K562 (cell line): Measurements from ENCODE around the gene SAMD15. TPM values are rescaled to one million over a fixed set of nuclear protein-coding genes. Genes with fewer than 3 reads are reported as not detected.

ENCODE experiments used
- ATAC-seq: fragments of 200-7000 bp; cut with Tn5 transposase; 3 replicates; pipeline ENCODE4 v1.9.1; 2020; ENCODE audit warnings: moderate library complexity
- BruUV-seq: library from RNA; stranded (reverse); fragments of 400-500 nt; replicated peaks from 2 replicates; lab custom pipeline; 2021; lab: Mats Ljungman, UMichigan
- CTCF ChIA-PET: fragments of 300-600 bp; formaldehyde crosslinking; extraction: SDS; loops from one replicate; lab custom pipeline; 2021; ENCODE audit warnings: low intra/inter-chr PET ratio; lab: Yijun Ruan, JAX
- POLR2A ChIA-PET: fragments of 300-600, 350-650 bp; sonication (Branson Sonifier 250); formaldehyde crosslinking; extraction: SDS; loops from one replicate; lab custom pipeline; 2021; ENCODE audit warnings: antibody characterized with exemption, inconsistent platforms; lab: Yijun Ruan, JAX
- DNase-seq, 4 experiments: peaks; one replicate each; pipeline versions ENCODE4 v3.0.0 to v3.0.0-alpha.2; 2011 to 2018; ENCODE audit warnings: low spot score in 3 of 4, mixed read lengths in 3 of 4; ENCODE audit errors: extremely low read depth in 1 of 4
- FAIRE-seq: peaks from 2 replicates; lab custom pipeline; 2011; peaks lifted over from hg19 to GRCh38; lab: Jason Lieb, UNC
- H2AFZ ChIP-seq: 2 replicates; pipeline ENCODE4 v1.6.0; 2011; ENCODE audit warnings: low read depth, low read length, control low read depth, inconsistent platforms
- H3K27ac ChIP-seq: fragments of 200-600 bp; 3 replicates; pipeline ENCODE4 v1.8.0; 2011; ENCODE audit warnings: low read depth, mild to moderate bottlenecking, control low read depth, inconsistent platforms, low read length, moderate library complexity, mixed read lengths; ENCODE audit errors: extremely low read depth
- H3K27me3 ChIP-seq, 2 experiments: fragments of 300-600 bp in 1 of 2; 2 replicates in 1 of 2; 3 replicates in 1 of 2; pipeline versions ENCODE4 v1.6.0 to v1.8.0; 2011; ENCODE audit warnings: inconsistent platforms in 2 of 2, low read length in 2 of 2, mild to moderate bottlenecking in 1 of 2, mixed read lengths in 1 of 2, moderate library complexity in 1 of 2; ENCODE audit not compliant: control insufficient read depth in 2 of 2, insufficient read depth in 2 of 2
- H3K36me3 ChIP-seq: fragments of 300-600 bp; 3 replicates; pipeline ENCODE4 v1.8.0; 2011; ENCODE audit warnings: mild to moderate bottlenecking, low read length, inconsistent platforms; ENCODE audit not compliant: control insufficient read depth, insufficient read depth
- H3K4me1 ChIP-seq, 2 experiments: fragments of 200-600 bp in 1 of 2; replicated peaks in 1 of 2; 2 replicates in 1 of 2; 3 replicates in 1 of 2; pipeline versions ENCODE4 v1.5.1 to v1.8.0; 2011; ENCODE audit warnings: inconsistent platforms in 2 of 2, low read length in 2 of 2, mild to moderate bottlenecking in 1 of 2, mixed read lengths in 1 of 2, moderate library complexity in 1 of 2; ENCODE audit not compliant: control insufficient read depth in 2 of 2, insufficient read depth in 2 of 2
- H3K4me2 ChIP-seq: 2 replicates; pipeline ENCODE4 v1.6.1; 2011; ENCODE audit warnings: low read length, control low read depth, inconsistent platforms, mixed read lengths; ENCODE audit not compliant: insufficient read depth
- H3K4me3 ChIP-seq: fragments of 200-600 bp; sonication (generic), shearing (Covaris generic); 2 replicates; pipeline ENCODE4 v1.5.1; 2016; ENCODE audit warnings: control low read depth, inconsistent platforms
- H3K79me2 ChIP-seq: fragments of 200-600 bp; 3 replicates; pipeline ENCODE4 v1.8.0; 2011; ENCODE audit warnings: low read length, inconsistent platforms; ENCODE audit not compliant: control insufficient read depth, insufficient read depth
- H3K9ac ChIP-seq, 2 experiments: 2 replicates each; pipeline versions ENCODE4 v1.6.0 to v1.6.1; 2011; ENCODE audit warnings: low read depth in 2 of 2, low read length in 2 of 2, control low read depth in 1 of 2, inconsistent platforms in 1 of 2, mild to moderate bottlenecking in 1 of 2, mixed read lengths in 1 of 2; ENCODE audit not compliant: insufficient read depth in 1 of 2
- H3K9me1 ChIP-seq: one replicate; pipeline ENCODE4 v1.6.0; 2011; ENCODE audit warnings: inconsistent platforms, mild to moderate bottlenecking, low read length, moderate library complexity; ENCODE audit not compliant: control insufficient read depth, insufficient read depth
- H3K9me3 ChIP-seq: replicated peaks from 2 replicates; pipeline ENCODE4 v1.5.1; 2011; ENCODE audit warnings: low read depth, low read length, inconsistent platforms; ENCODE audit not compliant: control insufficient read depth, insufficient read depth
- H4K20me1 ChIP-seq: replicated peaks from 2 replicates; pipeline ENCODE4 v1.6.1; 2011; ENCODE audit warnings: low read length, inconsistent platforms, mixed read lengths; ENCODE audit not compliant: control insufficient read depth, insufficient read depth
- CBFB ChIP-seq: sonication (generic); formaldehyde crosslinking; IDR thresholded peaks from 2 replicates; pipeline ENCODE4 v1.4.0; 2020; ENCODE audit warnings: mild to moderate bottlenecking, missing genetic modification reagents
- ESRRA ChIP-seq: fragments of 450-650 bp; IDR thresholded peaks from 2 replicates; pipeline ENCODE4 v1.6.1; 2014; ENCODE audit warnings: low read depth, mild to moderate bottlenecking, moderate library complexity, borderline replicate concordance
- FOXA1 ChIP-seq: fragments of 450-650 bp; IDR thresholded peaks from 2 replicates; pipeline ENCODE4 v1.6.1; 2016; ENCODE audit warnings: mild to moderate bottlenecking, borderline replicate concordance
- NR2C1 ChIP-seq, 2 experiments: fragments of 450-650 bp; IDR thresholded peaks; 2 replicates each; pipeline ENCODE4 v1.6.1; 2017; ENCODE audit warnings: mild to moderate bottlenecking in 2 of 2, antibody characterized with exemption in 1 of 2, inconsistent platforms in 1 of 2, missing compliant biosample characterization in 1 of 2, missing genetic modification characterization in 1 of 2
- SP1 ChIP-seq: sonication (generic); formaldehyde crosslinking; IDR thresholded peaks from 2 replicates; pipeline ENCODE4 v1.8.1; 2022; ENCODE audit warnings: mild to moderate bottlenecking, missing genetic modification reagents
- ZNF57 ChIP-seq: fragments of 450-650 bp; formaldehyde crosslinking; IDR thresholded peaks from 2 replicates; pipeline ENCODE4 v1.4.0; 2020; ENCODE audit warnings: mild to moderate bottlenecking, moderate library complexity
- ZNF644 ChIP-seq: fragments of 200-800 bp; sonication (Bioruptor generic); IDR thresholded peaks from 2 replicates; pipeline ENCODE4 v1.6.1; 2016; ENCODE audit warnings: low read depth, missing genetic modification characterization, missing compliant biosample characterization
- WGBS: fragments of 100-300 bp; shearing (Covaris generic); methylation state at CpG from one replicate; pipeline ENCODE4 v1.1.6; 2016; ENCODE audit warnings: low coverage, mixed read lengths; ENCODE audit not compliant: insufficient coverage; ENCODE audit errors: missing lambda C conversion rate; 5-methylcytosine and 5-hydroxymethylcytosine counted together
- in situ Hi-C: fragments of 300-500 bp; cut with MboI; formaldehyde crosslinking; loops from 4 replicates; pipeline ENCODE4 v1.15.0; 2018; ENCODE audit warnings: inconsistent platforms, mixed read lengths
- intact Hi-C: fragments of 100-400 bp; cut with micrococcal nuclease; formaldehyde crosslinking; loops from 2 replicates; pipeline ENCODE4 v1.14.2; 2022
- polyA plus RNA-seq, 8 experiments: library from polyadenylated mRNA; depleted of rRNA in 4 of 8; stranded (reverse) in 5 of 8; unstranded in 3 of 8; fragments of >200 nt; fragmentation: Nextera tagmentation in 2 of 8; fragmentation: Illumina TruSeq in 1 of 8; extraction: Ambion mirVana in 2 of 8; extraction: Trizol in 1 of 8; gene quantifications; 2 replicates each; pipeline versions ENCODE4 v1.2.1 to v1.2.3, GENCODE V29; 2011 to 2014; ENCODE audit warnings: inconsistent platforms in 1 of 8, missing spikeins in 1 of 8
- total RNA-seq, 7 experiments: library from RNA; depleted of rRNA in 6 of 7; stranded (reverse); fragments of >200 nt in 6 of 7; fragmentation: Illumina TruSeq in 2 of 7; extraction: Trizol in 2 of 7; gene quantifications; 2 replicates each; pipeline versions ENCODE4 v1.2.1 to v1.2.3, GENCODE V29; 2011 to 2021; ENCODE audit warnings: low replicate concordance in 1 of 7
- TF ChIP-seq, protein P1 (sequence below): fragments of 450-650 bp; IDR thresholded peaks from 2 replicates; pipeline ENCODE4 v1.6.1; 2016; ENCODE audit warnings: mild to moderate bottlenecking

SAMD15 gene
- total and polyA plus RNA-seq, 9 of the 15 experiments (the other 6 are each of a cell fraction or from before 2014, with no cell fraction given) = 0.18 to 0.54 (median 0.25) TPM

DNA sequence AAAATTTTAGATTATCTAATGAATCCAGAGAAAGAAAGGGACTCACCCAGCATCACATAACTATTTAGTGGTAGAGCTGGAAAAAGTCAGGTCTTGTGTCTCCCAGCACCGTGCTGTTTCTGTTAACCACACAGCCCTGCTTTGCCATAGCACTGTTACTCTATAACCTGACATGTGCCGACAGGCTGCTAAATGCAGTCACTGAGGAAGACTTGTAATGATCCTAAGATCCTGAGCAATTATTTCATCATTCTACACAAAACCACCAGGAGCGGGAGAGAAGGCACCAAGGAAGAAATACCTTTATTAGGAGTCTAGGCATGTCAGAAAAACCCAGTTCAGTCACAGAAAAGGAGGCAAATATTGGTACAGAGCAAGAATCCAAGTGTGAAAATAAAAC lies 49.2 kb downstream of the SAMD15 start:
- no peak for FAIRE-seq
- POLR2A ChIA-PET = no interaction called here
- in situ Hi-C loops = no loop called here

More for the DNA sequence above, 49.2 kb downstream of the SAMD15 start:
- DNase-seq (no peak), ATAC-seq (no peak)
- 90% methylated on average over 3 of the region's 3 CpGs for WGBS
- no TSS peak for BruUV-seq
- Histone ChIP-seq H3K9me3 (no peaks in the 10 kb centered on the region), H3K27ac (no peak overlapping the region), H3K36me3 (peaks cover 37% of the 10 kb centered on the region; the same call in 2 of the 3 replicates), H3K27me3 (no peaks in the 10 kb centered on the region), H2AFZ (no peak overlapping the region), H3K9ac (no peak overlapping the region), H3K9me1 (no peaks in the 10 kb centered on the region), H4K20me1 (no peaks in the 10 kb centered on the region), H3K4me3 (no peak overlapping the region), H3K4me1 (no peaks in the 10 kb centered on the region), H3K4me2 (no peak overlapping the region), H3K79me2 (no peaks in the 10 kb centered on the region)
- intact Hi-C loops = no loop called here
- CTCF ChIA-PET = no interaction called here
- TF ChIP-seq NR2C1 (IDR thresholded peaks at IDR 0.05) = no peak
- no peak for TF ChIP-seq NR2C1 (tag; IDR thresholded peaks at IDR 0.05)
- TF ChIP-seq ZNF644 (tag) = no peak
- TF ChIP-seq, protein P1, sequence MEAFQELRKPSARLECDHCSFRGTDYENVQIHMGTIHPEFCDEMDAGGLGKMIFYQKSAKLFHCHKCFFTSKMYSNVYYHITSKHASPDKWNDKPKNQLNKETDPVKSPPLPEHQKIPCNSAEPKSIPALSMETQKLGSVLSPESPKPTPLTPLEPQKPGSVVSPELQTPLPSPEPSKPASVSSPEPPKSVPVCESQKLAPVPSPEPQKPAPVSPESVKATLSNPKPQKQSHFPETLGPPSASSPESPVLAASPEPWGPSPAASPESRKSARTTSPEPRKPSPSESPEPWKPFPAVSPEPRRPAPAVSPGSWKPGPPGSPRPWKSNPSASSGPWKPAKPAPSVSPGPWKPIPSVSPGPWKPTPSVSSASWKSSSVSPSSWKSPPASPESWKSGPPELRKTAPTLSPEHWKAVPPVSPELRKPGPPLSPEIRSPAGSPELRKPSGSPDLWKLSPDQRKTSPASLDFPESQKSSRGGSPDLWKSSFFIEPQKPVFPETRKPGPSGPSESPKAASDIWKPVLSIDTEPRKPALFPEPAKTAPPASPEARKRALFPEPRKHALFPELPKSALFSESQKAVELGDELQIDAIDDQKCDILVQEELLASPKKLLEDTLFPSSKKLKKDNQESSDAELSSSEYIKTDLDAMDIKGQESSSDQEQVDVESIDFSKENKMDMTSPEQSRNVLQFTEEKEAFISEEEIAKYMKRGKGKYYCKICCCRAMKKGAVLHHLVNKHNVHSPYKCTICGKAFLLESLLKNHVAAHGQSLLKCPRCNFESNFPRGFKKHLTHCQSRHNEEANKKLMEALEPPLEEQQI = no peak
- TF ChIP-seq CBFB (CRISPR knock-in tag) = no peak
- TF ChIP-seq ZNF57 (CRISPR knock-in tag) = no peak
- TF ChIP-seq FOXA1 = no peak
- no peak for TF ChIP-seq ESRRA
- no peak for TF ChIP-seq SP1 (CRISPR knock-in tag)
